Loucy (cell line): ENCODE measurements around the gene WDR37.
"Not testable (repeated sequence)": the region's sequence is repeated elsewhere in the genome, so short reads cannot be mapped to it uniquely, and the experiment has no call there.

Experiments
- H2AFZ ChIP-seq: fragments of 200-600 bp; sonication (generic); 2 replicates; pipeline ENCODE4 v1.6.0; 2016; ENCODE audit warnings: antibody characterized with exemption, mild to moderate bottlenecking, low read length, moderate library complexity
- H3F3A ChIP-seq: fragments of 200-600 bp; 2 replicates; pipeline ENCODE4 v1.6.0; 2016; ENCODE audit warnings: antibody characterized with exemption, low read depth, mild to moderate bottlenecking
- H3K27me3 ChIP-seq: fragments of 200-600 bp; sonication (generic); 2 replicates; pipeline ENCODE4 v1.6.1; 2014; ENCODE audit warnings: low read length, mild to moderate bottlenecking; ENCODE audit not compliant: insufficient read depth, poor library complexity, severe bottlenecking
- H3K36me3 ChIP-seq: fragments of 200-600 bp; sonication (generic); 2 replicates; pipeline ENCODE4 v1.6.1; 2016; ENCODE audit warnings: low read length; ENCODE audit not compliant: insufficient read depth
- H3K4me1 ChIP-seq: fragments of 200-600 bp; sonication (generic); 2 replicates; pipeline ENCODE4 v1.5.1; 2014; ENCODE audit warnings: low read length, mild to moderate bottlenecking; ENCODE audit not compliant: insufficient read depth, poor library complexity, severe bottlenecking
- H3K4me2 ChIP-seq: fragments of 200-600 bp; sonication (generic); 2 replicates; pipeline ENCODE4 v1.6.0; 2014; ENCODE audit warnings: antibody characterized with exemption, low read length, low read depth, mild to moderate bottlenecking; ENCODE audit not compliant: poor library complexity, severe bottlenecking
- H3K4me3 ChIP-seq: fragments of 200-600 bp; sonication (generic); 2 replicates; pipeline ENCODE4 v1.5.1; 2014; ENCODE audit warnings: low read length, mild to moderate bottlenecking, mixed read lengths; ENCODE audit not compliant: poor library complexity, severe bottlenecking
- H3K79me2 ChIP-seq: fragments of 200-600 bp; sonication (generic); 2 replicates; pipeline ENCODE4 v1.6.1; 2014; ENCODE audit warnings: low read length; ENCODE audit not compliant: insufficient read depth
- H3K9ac ChIP-seq: fragments of 200-600 bp; sonication (generic); 2 replicates; pipeline ENCODE4 v1.6.0; 2014; ENCODE audit warnings: mild to moderate bottlenecking, low read depth, low read length, moderate library complexity; ENCODE audit not compliant: poor library complexity, severe bottlenecking
- H3K9me2 ChIP-seq: fragments of 200-600 bp; sonication (generic); replicated peaks from 2 replicates; pipeline ENCODE4 v1.6.1; 2016; ENCODE audit warnings: low read depth, low read length, mixed read lengths
- H3K9me3 ChIP-seq: fragments of 200-600 bp; sonication (generic); 2 replicates; pipeline ENCODE4 v1.6.1; 2014; ENCODE audit warnings: mild to moderate bottlenecking, antibody characterized with exemption, low read length, low read depth; ENCODE audit not compliant: insufficient read depth
- H4K20me1 ChIP-seq: fragments of 200-600 bp; sonication (generic); 2 replicates; pipeline ENCODE4 v1.6.0; 2014; ENCODE audit warnings: antibody characterized with exemption, low read length, mild to moderate bottlenecking; ENCODE audit not compliant: insufficient read depth, poor library complexity, severe bottlenecking
- CTCF ChIP-seq: fragments of 200-600 bp; sonication (generic); conservative IDR thresholded peaks from 2 replicates; pipeline ENCODE4 v1.5.1; 2014; ENCODE audit warnings: mild to moderate bottlenecking, antibody characterized with exemption, low read length
- EZH2phosphoT487 ChIP-seq: fragments of 200-600 bp; IDR thresholded peaks from 2 replicates; pipeline ENCODE4 v1.6.1; 2018; ENCODE audit warnings: antibody characterized with exemption, mild to moderate bottlenecking, moderate library complexity, borderline replicate concordance

Gene WDR37

DNA sequence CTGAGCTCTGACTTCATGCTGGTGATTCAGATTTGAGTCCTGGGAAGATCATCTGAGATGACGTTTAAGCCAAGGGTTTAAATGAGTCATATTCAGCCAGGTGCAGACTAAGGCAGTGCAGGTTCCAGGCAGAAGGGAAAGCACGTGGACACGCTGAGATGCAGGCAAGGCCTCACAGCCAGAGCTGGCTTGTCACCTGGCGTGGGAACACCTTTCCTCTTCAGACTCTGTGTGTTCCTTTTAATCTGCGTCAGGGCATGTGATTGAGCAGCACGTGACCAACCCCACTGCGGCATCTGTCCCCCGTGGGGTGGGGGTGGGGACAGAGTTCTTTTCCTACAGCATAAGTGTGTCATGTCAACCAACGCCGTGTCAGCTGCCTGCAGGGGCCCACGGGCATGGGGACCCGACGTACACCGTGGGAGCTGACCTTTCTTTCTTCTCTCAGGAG is 19.8 kb upstream of the WDR37 start:
- H3K9ac ChIP-seq, result no peak overlapping the region
- no peak overlapping the region for H3K4me3 ChIP-seq
- H3K36me3 ChIP-seq, result peaks cover 43% of the 10 kb centered on the region
- H3K79me2 ChIP-seq, result peaks cover 24% of the 10 kb centered on the region
- no peaks in the 10 kb centered on the region for H3K27me3 ChIP-seq
- H3K4me1 ChIP-seq, result peaks cover 13% of the 10 kb centered on the region
- H4K20me1 ChIP-seq, result peaks cover 23% of the 10 kb centered on the region
- TF ChIP-seq EZH2phosphoT487 (no peak), CTCF (no peak)
- 0 out of 2 replicates have a peak, but pooled peaks cover 9% of the 10 kb centered on the region for H3F3A ChIP-seq
- no peak overlapping the region for H2AFZ ChIP-seq
- H3K4me2 ChIP-seq, result no peak overlapping the region
- no peaks in the 10 kb centered on the region for H3K9me3 ChIP-seq
- H3K9me2 ChIP-seq, result no peaks in the 10 kb centered on the region

GRCh38 chr10:1037098-1037497 is 19.1 kb upstream of the WDR37 start:
- TF ChIP-seq EZH2phosphoT487 (no peak), CTCF (no peak)
- Histone ChIP-seq H4K20me1 (peaks cover 29% of the 10 kb centered on the region), H3K36me3 (peaks cover 50% of the 10 kb centered on the region), H3K27me3 (no peaks in the 10 kb centered on the region), H3K9me2 (no peaks in the 10 kb centered on the region), H2AFZ (no peak overlapping the region), H3F3A (0 out of 2 replicates have a peak, but pooled peaks cover 10% of the 10 kb centered on the region), H3K9ac (no peak overlapping the region), H3K79me2 (peaks cover 31% of the 10 kb centered on the region), H3K4me1 (peaks cover 13% of the 10 kb centered on the region), H3K4me3 (no peak overlapping the region), H3K4me2 (no peak overlapping the region), H3K9me3 (no peaks in the 10 kb centered on the region)

GRCh38 chr10:1038769-1039168 is 17.4 kb upstream of the WDR37 start:
- Histone ChIP-seq H3K79me2 (peaks cover 48% of the 10 kb centered on the region), H3K4me1 (peaks cover 25% of the 10 kb centered on the region), H3F3A (peaks cover 12% of the 10 kb centered on the region; the same call in 1 of the 2 replicates), H4K20me1 (peaks cover 45% of the 10 kb centered on the region), H3K36me3 (peaks cover 64% of the 10 kb centered on the region)
- not testable (repeated sequence) for H3K27me3 ChIP-seq, H3K9me3 ChIP-seq, H3K9ac ChIP-seq, H3K4me3 ChIP-seq, H2AFZ ChIP-seq, H3K4me2 ChIP-seq, H3K9me2 ChIP-seq

DNA sequence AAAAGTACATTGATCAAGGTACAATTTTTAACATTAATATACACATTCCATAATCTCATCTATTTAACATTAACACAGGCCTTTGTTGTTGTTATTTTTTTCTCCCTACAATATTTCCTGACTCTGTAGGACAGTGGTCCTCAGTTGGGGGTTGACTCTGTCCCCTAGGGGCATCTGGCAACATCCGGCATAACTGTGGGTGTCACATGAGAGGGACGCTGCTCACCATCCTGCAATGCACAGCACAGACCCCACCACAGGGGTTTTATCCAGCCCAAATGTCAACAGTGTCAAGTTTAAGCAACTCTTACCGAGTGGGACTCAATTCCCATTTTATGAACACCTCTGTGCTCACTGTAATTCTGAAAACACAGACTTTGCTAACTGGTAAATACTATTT is 16.1 kb upstream of the WDR37 start:
- H3K79me2 ChIP-seq, result peaks cover 61% of the 10 kb centered on the region
- H4K20me1 ChIP-seq, result peaks cover 59% of the 10 kb centered on the region
- H3K27me3 ChIP-seq, result no peaks in the 10 kb centered on the region
- H3K9me2 ChIP-seq, result no peaks in the 10 kb centered on the region
- H3K9me3 ChIP-seq, result no peaks in the 10 kb centered on the region
- peak overlapping the region; percentile 89 for H3K4me2 ChIP-seq
- peaks cover 35% of the 10 kb centered on the region for H3K4me1 ChIP-seq
- no peak overlapping the region for H2AFZ ChIP-seq
- peak overlapping the region; percentile 14 for H3K9ac ChIP-seq
- TF ChIP-seq EZH2phosphoT487 (no peak), CTCF (no peak)
- H3K4me3 ChIP-seq, result no peak overlapping the region
- H3F3A ChIP-seq, result peaks cover 26% of the 10 kb centered on the region
- peaks cover 64% of the 10 kb centered on the region for H3K36me3 ChIP-seq
